ENCODE results near the gene PPP1R16B.

The PPP1R16B gene

GRCh38 chr20:38838326-38838725, 32.8 kb downstream of the PPP1R16B start:
- H3K36me3 ChIP-seq: peaks cover 48% of the 10 kb centered on the region
- no peak overlapping the region for H3K4me3 ChIP-seq (ENCODE audit: low read depth, low read length)
- H3K9me3 ChIP-seq: no peaks in the 10 kb centered on the region
- no peaks in the 10 kb centered on the region for H3K27me3 ChIP-seq
- TF ChIP-seq, protein P1, sequence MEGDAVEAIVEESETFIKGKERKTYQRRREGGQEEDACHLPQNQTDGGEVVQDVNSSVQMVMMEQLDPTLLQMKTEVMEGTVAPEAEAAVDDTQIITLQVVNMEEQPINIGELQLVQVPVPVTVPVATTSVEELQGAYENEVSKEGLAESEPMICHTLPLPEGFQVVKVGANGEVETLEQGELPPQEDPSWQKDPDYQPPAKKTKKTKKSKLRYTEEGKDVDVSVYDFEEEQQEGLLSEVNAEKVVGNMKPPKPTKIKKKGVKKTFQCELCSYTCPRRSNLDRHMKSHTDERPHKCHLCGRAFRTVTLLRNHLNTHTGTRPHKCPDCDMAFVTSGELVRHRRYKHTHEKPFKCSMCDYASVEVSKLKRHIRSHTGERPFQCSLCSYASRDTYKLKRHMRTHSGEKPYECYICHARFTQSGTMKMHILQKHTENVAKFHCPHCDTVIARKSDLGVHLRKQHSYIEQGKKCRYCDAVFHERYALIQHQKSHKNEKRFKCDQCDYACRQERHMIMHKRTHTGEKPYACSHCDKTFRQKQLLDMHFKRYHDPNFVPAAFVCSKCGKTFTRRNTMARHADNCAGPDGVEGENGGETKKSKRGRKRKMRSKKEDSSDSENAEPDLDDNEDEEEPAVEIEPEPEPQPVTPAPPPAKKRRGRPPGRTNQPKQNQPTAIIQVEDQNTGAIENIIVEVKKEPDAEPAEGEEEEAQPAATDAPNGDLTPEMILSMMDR (IDR thresholded peaks at IDR 0.05; ENCODE audit: low read depth, low read length): no peak
- DNase-seq: no peak
- H3K4me1 ChIP-seq: no peaks in the 10 kb centered on the region

DNA sequence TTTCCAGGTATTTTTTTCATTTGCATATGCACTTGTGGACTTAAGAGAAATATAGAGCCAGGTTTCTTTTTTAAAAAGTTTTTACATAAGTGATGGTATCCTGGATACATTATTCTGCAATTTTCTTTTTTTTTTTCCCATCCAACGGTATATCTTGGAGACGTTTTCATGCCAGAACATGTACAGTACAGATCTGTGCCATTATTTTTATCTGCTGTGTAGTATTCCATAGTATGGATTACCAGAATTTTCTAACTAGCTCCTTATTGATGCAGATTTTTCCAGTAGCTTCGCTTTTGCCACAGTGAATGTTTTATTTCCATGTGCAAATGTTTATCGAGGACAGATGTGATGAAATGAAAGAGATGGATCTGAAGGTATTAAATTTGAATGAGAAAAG, 34.1 kb downstream of the PPP1R16B start:
- no peaks in the 10 kb centered on the region for H3K4me1 ChIP-seq
- no peak for DNase-seq
- no peaks in the 10 kb centered on the region for H3K9me3 ChIP-seq
- H3K36me3 ChIP-seq: peaks cover 48% of the 10 kb centered on the region
- no peaks in the 10 kb centered on the region for H3K27me3 ChIP-seq
- TF ChIP-seq, protein P1 (IDR thresholded peaks at IDR 0.05; ENCODE audit: low read depth, low read length): no peak
- H3K4me3 ChIP-seq (ENCODE audit: low read depth, low read length): no peak overlapping the region

DNA sequence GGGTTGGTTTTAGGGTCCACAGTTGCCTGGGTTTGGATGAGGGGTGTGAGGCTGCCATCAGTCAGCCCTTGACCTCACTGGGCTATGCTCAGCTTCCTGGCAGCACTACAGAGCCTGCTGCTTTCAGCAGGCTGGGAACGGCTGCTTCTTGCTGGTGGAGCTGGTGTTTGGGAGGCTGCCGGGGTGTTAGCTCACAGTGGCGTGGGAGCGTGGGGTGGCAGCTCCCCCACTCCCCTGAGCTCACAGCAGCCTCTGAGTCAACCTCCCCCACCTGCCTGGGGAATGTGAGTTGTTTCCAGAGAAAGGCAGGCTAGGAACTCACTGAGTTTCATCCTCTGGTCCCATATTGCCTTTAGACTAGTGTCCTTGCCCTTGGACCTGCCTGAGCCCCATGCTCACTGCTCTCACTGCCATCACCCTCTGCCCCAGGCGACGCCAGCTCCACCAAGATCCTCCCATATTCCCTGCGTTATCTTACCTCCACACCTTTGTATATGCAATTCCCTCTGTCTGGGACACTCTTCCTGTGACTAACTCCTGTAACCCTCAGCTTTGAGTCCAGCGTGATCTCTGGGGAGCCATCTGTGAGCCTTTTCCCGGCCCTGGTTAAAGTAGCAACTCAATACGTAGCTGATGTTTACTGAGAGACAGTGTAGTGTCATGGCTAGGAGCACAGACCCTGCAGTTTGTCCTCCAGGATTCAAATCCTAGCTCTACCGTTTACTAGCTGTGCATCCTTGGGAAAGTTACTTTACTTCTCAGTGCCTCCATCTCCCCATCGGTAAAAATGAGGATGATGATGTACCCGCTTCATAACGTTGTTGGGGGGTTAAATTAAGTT, 34.8 kb downstream of the PPP1R16B start:
- H3K4me3 ChIP-seq (ENCODE audit: low read depth, low read length): no peak overlapping the region
- no peaks in the 10 kb centered on the region for H3K27me3 ChIP-seq
- no peaks in the 10 kb centered on the region for H3K9me3 ChIP-seq
- TF ChIP-seq, protein P1 (IDR thresholded peaks at IDR 0.05; ENCODE audit: low read depth, low read length): no peak
- no peak for DNase-seq
- H3K4me1 ChIP-seq: no peaks in the 10 kb centered on the region
- peaks cover 48% of the 10 kb centered on the region for H3K36me3 ChIP-seq

- H3K36me3 ChIP-seq: peaks cover 44% of the 10 kb centered on the region
- H3K27me3 ChIP-seq: no peaks in the 10 kb centered on the region
- H3K9me3 ChIP-seq: no peaks in the 10 kb centered on the region
- no peak for DNase-seq
- TF ChIP-seq, protein P1 (IDR thresholded peaks at IDR 0.05; ENCODE audit: low read depth, low read length): no peak
- no peak overlapping the region for H3K4me3 ChIP-seq (ENCODE audit: low read depth, low read length)
- no peaks in the 10 kb centered on the region for H3K4me1 ChIP-seq
These were observed 35.5 kb downstream of the PPP1R16B start for GRCh38 chr20:38840894-38841470.

DNA sequence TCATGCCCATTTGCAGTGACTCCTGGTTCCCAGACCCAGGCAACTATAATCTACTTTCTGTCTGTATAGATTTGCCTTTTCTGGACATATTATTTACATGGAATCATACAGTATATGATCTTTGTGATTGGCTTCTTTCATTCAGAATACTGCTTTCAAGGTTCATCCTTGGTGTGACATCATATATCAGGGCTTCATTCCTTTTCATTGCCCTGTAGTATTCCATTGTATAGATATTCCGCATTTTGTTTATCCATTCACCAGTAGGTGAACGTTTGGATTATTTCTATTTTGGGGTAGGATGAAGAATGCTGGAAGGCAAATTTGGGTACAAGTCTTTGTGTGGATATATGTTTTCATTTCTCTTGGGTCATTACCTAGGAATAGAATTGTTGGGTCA, 36.1 kb downstream of the PPP1R16B start:
- no peak for DNase-seq
- TF ChIP-seq, protein P1 (IDR thresholded peaks at IDR 0.05; ENCODE audit: low read depth, low read length): no peak
- Histone ChIP-seq H3K36me3 (peaks cover 38% of the 10 kb centered on the region), H3K27me3 (no peaks in the 10 kb centered on the region), H3K4me3 (ENCODE audit: low read depth, low read length) (no peak overlapping the region), H3K4me1 (no peaks in the 10 kb centered on the region), H3K9me3 (no peaks in the 10 kb centered on the region)

- H3K36me3 ChIP-seq: peaks cover 33% of the 10 kb centered on the region
- no peaks in the 10 kb centered on the region for H3K4me1 ChIP-seq
- no peak overlapping the region for H3K4me3 ChIP-seq (ENCODE audit: low read depth, low read length)
- TF ChIP-seq, protein P1 (IDR thresholded peaks at IDR 0.05; ENCODE audit: low read depth, low read length): no peak
- H3K27me3 ChIP-seq: no peaks in the 10 kb centered on the region
- no peak for DNase-seq
- no peaks in the 10 kb centered on the region for H3K9me3 ChIP-seq
These were observed 36.5 kb downstream of the PPP1R16B start for GRCh38 chr20:38842026-38842425.
